Breast epithelium (tissue), 4 donors: ENCODE data around the gene GOLGA1. TPM values are rescaled to one million over a fixed set of nuclear protein-coding genes. Genes with fewer than 3 reads are reported as not detected.
A peak's percentile ranks its signal among the peaks of the same experiment; 100 is the strongest.

Experiments used
- DNase-seq, 2 donors: peaks; one replicate each; pipeline ENCODE4 v3.0.0-alpha.2; 2019; ENCODE audit warnings: low spot score in 2 of 2
- H3K27ac ChIP-seq, 2 donors: fragments of 200-600 bp; sonication (generic) in 1 of 2; one replicate each; pipeline ENCODE4 v1.5.1; 2016 to 2019; ENCODE audit warnings: mild to moderate bottlenecking in 1 of 2
- H3K27me3 ChIP-seq, 2 donors: fragments of 200-600 bp; sonication (generic) in 1 of 2; one replicate each; pipeline versions ENCODE4 v1.5.1 to v1.6.0; 2017 to 2019; ENCODE audit warnings: control low read depth in 1 of 2, mild to moderate bottlenecking in 1 of 2
- H3K36me3 ChIP-seq: fragments of 200-600 bp; one replicate; pipeline ENCODE4 v1.5.1; 2019
- H3K4me1 ChIP-seq, 2 donors: fragments of 200-600 bp; sonication (generic); one replicate each; pipeline ENCODE4 v1.5.1; 2016 to 2019; ENCODE audit warnings: control low read depth in 1 of 2
- H3K4me3 ChIP-seq, 3 donors: fragments of 200-600 bp; sonication (generic); 1 replicate in 2 of 3; 2 replicates in 1 of 3; pipeline ENCODE4 v1.5.1; 2016 to 2019; ENCODE audit warnings: mild to moderate bottlenecking in 3 of 3, moderate library complexity in 2 of 3
- H3K9me3 ChIP-seq, 2 donors: fragments of 200-600 bp; sonication (generic) in 1 of 2; one replicate each; pipeline ENCODE4 v1.5.1; 2016 to 2019; ENCODE audit warnings: control low read depth in 1 of 2
- POLR2A ChIP-seq: fragments of 450-650 bp; IDR thresholded peaks from one replicate; pipeline ENCODE4 v1.6.1; 2016; ENCODE audit warnings: antibody characterized with exemption, mild to moderate bottlenecking, moderate library complexity
- POLR2AphosphoS5 ChIP-seq, 3 donors: sonication (generic); formaldehyde crosslinking; IDR thresholded peaks; one replicate each; pipeline ENCODE4 v1.6.1; 2017; ENCODE audit warnings: antibody characterized with exemption in 3 of 3
- intact Hi-C: fragments of 100-400 bp; cut with DNase I; formaldehyde crosslinking; loops from one replicate; pipeline ENCODE4 v1.15.1; 2023; ENCODE audit warnings: low total_unique reads
- total RNA-seq, 3 donors: library from RNA; depleted of rRNA; stranded (reverse); fragments of >200 nt; gene quantifications; one replicate each; pipeline ENCODE4 v1.1.0, GENCODE V29; 2016
- TF ChIP-seq, protein P1 (sequence below), 3 donors: fragments of 450-650 bp; IDR thresholded peaks; one replicate each; pipeline ENCODE4 v1.5.1; 2016 to 2017; ENCODE audit warnings: antibody characterized with exemption in 3 of 3, mild to moderate bottlenecking in 3 of 3, moderate library complexity in 3 of 3

The GOLGA1 gene
- total RNA-seq, 3 donors from 2014 or later, result 20.6 to 23.0 (median 21.1) TPM

DNA sequence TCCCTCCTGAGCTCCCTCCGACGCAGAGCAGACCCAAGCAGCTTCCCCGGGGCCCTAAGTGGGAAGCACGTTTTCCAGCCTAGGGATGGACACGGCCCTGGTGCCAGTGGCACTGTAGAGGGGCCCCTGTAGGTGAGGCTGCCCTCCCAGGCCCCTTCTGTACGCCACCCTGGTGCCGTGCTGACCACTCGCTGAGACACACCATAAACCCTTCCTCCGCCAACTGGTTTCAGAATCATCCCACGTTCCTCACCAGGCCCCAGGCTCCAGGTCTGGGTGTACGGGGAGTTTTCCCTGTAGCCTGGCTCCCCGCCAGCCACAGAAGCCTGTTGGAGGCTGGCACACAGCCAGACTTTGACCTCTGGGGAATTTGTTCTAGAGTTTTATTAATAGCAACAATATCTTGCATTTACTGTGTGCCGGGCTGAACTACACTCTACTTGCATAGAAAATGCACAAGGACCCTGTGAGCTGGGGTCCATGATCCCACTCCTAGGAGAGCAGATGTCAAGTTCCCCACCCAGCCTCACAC is 105.8 kb downstream of the GOLGA1 start:
- Histone ChIP-seq H3K9me3 (no peaks in the 10 kb centered on the region), H3K4me3 (no peak overlapping the region), H3K36me3 (no peaks in the 10 kb centered on the region), H3K4me1 (peaks cover 0 to 4% of the 10 kb centered on the region in 2 donors), H3K27me3 (no peaks in the 10 kb centered on the region), H3K27ac (peak overlapping the region; percentile 43 to 71)
- intact Hi-C loops, result no loop called here
- TF ChIP-seq POLR2AphosphoS5 (IDR thresholded peaks at IDR 0.05) (no peak), POLR2A (no peak)
- TF ChIP-seq, protein P1, sequence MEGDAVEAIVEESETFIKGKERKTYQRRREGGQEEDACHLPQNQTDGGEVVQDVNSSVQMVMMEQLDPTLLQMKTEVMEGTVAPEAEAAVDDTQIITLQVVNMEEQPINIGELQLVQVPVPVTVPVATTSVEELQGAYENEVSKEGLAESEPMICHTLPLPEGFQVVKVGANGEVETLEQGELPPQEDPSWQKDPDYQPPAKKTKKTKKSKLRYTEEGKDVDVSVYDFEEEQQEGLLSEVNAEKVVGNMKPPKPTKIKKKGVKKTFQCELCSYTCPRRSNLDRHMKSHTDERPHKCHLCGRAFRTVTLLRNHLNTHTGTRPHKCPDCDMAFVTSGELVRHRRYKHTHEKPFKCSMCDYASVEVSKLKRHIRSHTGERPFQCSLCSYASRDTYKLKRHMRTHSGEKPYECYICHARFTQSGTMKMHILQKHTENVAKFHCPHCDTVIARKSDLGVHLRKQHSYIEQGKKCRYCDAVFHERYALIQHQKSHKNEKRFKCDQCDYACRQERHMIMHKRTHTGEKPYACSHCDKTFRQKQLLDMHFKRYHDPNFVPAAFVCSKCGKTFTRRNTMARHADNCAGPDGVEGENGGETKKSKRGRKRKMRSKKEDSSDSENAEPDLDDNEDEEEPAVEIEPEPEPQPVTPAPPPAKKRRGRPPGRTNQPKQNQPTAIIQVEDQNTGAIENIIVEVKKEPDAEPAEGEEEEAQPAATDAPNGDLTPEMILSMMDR (IDR thresholded peaks at IDR 0.05), result no peak
- DNase-seq, result peak; percentile 72 to 74

DNA sequence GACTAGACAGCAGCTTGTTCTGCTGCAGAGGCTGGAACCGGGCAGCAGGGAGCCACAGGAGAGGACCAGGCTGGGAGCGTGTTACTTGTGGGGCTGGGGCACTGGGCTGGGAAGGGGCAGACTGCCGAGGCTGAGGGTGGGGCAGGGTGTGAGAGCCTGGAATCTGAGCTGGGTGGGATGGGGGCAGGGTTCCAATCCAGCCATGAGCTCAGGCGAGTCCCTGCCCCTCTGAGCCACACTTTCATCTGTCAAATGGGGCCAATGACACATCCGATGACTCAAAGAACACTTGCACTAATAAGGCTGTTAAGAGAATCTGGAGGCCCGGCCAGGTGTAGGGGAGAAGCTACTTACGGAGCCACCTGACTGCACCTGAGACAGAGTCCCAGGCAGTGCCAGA is 106.3 kb downstream of the GOLGA1 start:
- Histone ChIP-seq H3K27ac (peak overlapping the region; percentile 43 to 71), H3K4me3 (no peak overlapping the region), H3K36me3 (no peaks in the 10 kb centered on the region), H3K27me3 (no peaks in the 10 kb centered on the region), H3K9me3 (no peaks in the 10 kb centered on the region), H3K4me1 (peaks cover 0 to 4% of the 10 kb centered on the region in 2 donors)
- intact Hi-C loops, result no loop called here
- TF ChIP-seq POLR2AphosphoS5 (IDR thresholded peaks at IDR 0.05) (no peak), POLR2A (no peak)
- TF ChIP-seq, protein P1 (IDR thresholded peaks at IDR 0.05), result no peak
- no peak for DNase-seq

DNA sequence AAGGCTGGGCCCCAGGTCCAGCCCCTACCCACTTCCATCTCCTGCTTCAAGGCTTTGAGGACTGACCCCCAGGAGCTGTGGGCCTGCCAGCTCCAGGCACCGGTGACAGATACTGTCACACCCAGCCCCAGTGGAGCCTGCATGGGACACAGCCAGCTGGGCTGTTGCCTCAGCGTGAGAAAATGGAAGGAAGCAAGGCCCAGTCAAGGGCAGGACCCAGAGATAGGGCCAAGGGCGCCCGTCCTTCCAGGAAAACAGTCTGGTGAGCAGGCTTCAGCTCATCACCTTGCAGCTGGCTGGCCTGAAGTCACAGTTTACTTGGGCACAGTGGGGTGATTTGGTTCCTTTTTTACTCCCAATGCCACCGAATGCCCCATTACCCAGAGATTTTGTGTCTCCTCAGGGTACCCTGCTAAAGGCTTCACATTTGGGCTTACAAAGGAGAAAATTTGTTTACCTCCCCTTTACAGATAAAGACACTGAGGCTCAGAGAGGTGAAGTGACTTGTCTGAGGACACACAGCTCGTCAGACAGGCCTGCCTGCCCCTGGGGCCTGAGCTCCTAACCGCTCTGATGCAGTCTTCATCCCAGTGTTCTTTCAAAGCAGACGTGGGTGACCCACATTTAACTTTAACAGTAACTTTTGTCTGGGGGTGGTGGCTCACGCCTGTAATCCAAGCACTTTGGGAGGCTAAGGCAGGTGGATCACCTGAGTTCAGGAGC is 109.1 kb downstream of the GOLGA1 start:
- TF ChIP-seq, protein P1 (IDR thresholded peaks at IDR 0.05), result no peak
- TF ChIP-seq POLR2AphosphoS5 (IDR thresholded peaks at IDR 0.05) (no peak), POLR2A (no peak)
- H3K27me3 ChIP-seq, result no peaks in the 10 kb centered on the region
- no peaks in the 10 kb centered on the region for H3K36me3 ChIP-seq
- no peak for DNase-seq
- no peak overlapping the region for H3K4me3 ChIP-seq
- H3K27ac ChIP-seq, result peak overlapping the region; percentile 78 to 84
- intact Hi-C loops, result no loop called here
- H3K9me3 ChIP-seq, result no peaks in the 10 kb centered on the region
- peaks cover 0 to 4% of the 10 kb centered on the region in 2 donors for H3K4me1 ChIP-seq

DNA sequence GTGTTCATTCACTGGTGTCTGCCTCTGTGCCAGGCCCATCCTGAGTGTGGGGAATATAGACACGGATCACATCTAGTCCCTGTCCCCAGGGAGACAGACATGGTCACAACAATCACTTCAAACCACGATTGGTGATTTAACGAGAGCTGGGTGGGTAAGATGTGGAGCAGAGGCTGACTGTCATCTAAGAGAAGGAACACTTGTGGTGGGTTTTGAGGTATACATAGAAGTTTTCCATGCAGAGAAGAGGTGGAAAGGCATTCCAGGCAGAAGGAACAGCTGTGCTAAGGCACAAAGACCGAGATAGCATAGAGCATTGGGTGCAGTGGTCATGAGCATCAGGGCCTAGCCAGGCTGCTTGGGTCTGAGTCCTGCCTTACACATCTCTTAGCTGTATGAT is 110.3 kb downstream of the GOLGA1 start:
- intact Hi-C loops, result no loop called here
- H3K4me1 ChIP-seq, result peaks cover 0 to 4% of the 10 kb centered on the region in 2 donors

DNA sequence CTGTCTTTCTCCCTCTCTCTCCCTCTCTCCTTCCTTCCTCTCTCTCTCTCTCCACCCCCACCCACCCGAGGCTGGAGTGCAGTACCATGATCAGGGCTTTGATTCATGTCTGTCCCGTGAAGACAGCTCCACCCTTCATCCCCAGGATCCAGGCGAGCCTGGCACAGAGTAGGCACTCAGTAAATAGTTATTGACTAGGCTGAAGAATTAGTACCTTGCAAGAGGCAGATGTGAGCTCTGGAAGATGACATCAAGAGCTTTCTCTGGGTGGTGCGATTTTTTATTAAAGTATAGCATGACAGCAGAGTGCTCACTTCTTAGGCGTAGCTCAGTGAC is 111.6 kb downstream of the GOLGA1 start:
- intact Hi-C loops, result no loop called here
- Histone ChIP-seq H3K27me3 (no peaks in the 10 kb centered on the region), H3K9me3 (no peaks in the 10 kb centered on the region), H3K4me1 (no peaks in the 10 kb centered on the region), H3K36me3 (no peaks in the 10 kb centered on the region), H3K27ac (no peak overlapping the region), H3K4me3 (no peak overlapping the region)
- TF ChIP-seq, protein P1 (IDR thresholded peaks at IDR 0.05), result no peak
- TF ChIP-seq POLR2A (no peak), POLR2AphosphoS5 (IDR thresholded peaks at IDR 0.05) (no peak)
- no peak for DNase-seq

More for the DNA sequence above, 110.3 kb downstream of the GOLGA1 start:
- DNase-seq, result no peak
- no peaks in the 10 kb centered on the region for H3K36me3 ChIP-seq
- no peak overlapping the region for H3K4me3 ChIP-seq
- H3K27me3 ChIP-seq, result no peaks in the 10 kb centered on the region
- no peaks in the 10 kb centered on the region for H3K9me3 ChIP-seq
- no peak for TF ChIP-seq POLR2AphosphoS5 (IDR thresholded peaks at IDR 0.05)
- TF ChIP-seq, protein P1 (IDR thresholded peaks at IDR 0.05), result no peak
- TF ChIP-seq POLR2A, result no peak
- H3K27ac ChIP-seq, result no peak overlapping the region
